RWPE2 (cell line): Measurements from ENCODE around the gene HPSE2.

Experiments used
- ATAC-seq: fragments of 200-7000 bp; cut with Tn5 transposase; 3 replicates; pipeline ENCODE4 v1.9.1; 2021; ENCODE audit warnings: low read depth
- DNase-seq: peaks from one replicate; pipeline ENCODE4 v3.0.0-alpha.2; 2020; ENCODE audit warnings: low spot score
- H3K27ac ChIP-seq: fragments of 450-650 bp; 2 replicates; pipeline ENCODE4 v1.5.1; 2017; ENCODE audit warnings: mild to moderate bottlenecking; ENCODE audit not compliant: poor library complexity, severe bottlenecking
- H3K27me3 ChIP-seq: fragments of 250-450 bp; sonication (Bioruptor Pico); 2 replicates; pipeline ENCODE4 v1.5.1; 2021; ENCODE audit warnings: mild to moderate bottlenecking, moderate library complexity; ENCODE audit not compliant: insufficient read depth, poor library complexity, severe bottlenecking
- H3K36me3 ChIP-seq: fragments of 250-450 bp; sonication (Bioruptor Pico); 2 replicates; pipeline ENCODE4 v1.5.1; 2020; ENCODE audit warnings: low read depth, mild to moderate bottlenecking, moderate library complexity
- H3K4me1 ChIP-seq: fragments of 250-450 bp; sonication (Bioruptor Pico); 2 replicates; pipeline ENCODE4 v1.5.1; 2021; ENCODE audit warnings: mild to moderate bottlenecking, moderate library complexity; ENCODE audit not compliant: insufficient read depth, poor library complexity, severe bottlenecking
- H3K4me3 ChIP-seq: fragments of 250-450 bp; sonication (Bioruptor Pico); 2 replicates; pipeline ENCODE4 v1.5.1; 2021; ENCODE audit warnings: mild to moderate bottlenecking, moderate library complexity; ENCODE audit not compliant: severe bottlenecking
- H3K9me3 ChIP-seq: fragments of 250-450 bp; sonication (Bioruptor Pico); 2 replicates; pipeline ENCODE4 v1.5.1; 2021; ENCODE audit warnings: mild to moderate bottlenecking, moderate library complexity; ENCODE audit not compliant: severe bottlenecking
- CTCF ChIP-seq: fragments of 450-650 bp; IDR thresholded peaks from one replicate; pipeline ENCODE4 v1.5.1; 2017; ENCODE audit warnings: mild to moderate bottlenecking, moderate library complexity; ENCODE audit not compliant: poor library complexity, severe bottlenecking

HPSE2 gene

GRCh38 chr10:99013885-99014284 lies 221.8 kb downstream of the HPSE2 start:
- no peaks in the 10 kb centered on the region for H3K9me3 ChIP-seq
- ATAC-seq: no peak

GRCh38 chr10:99010286-99010685 lies 225.4 kb downstream of the HPSE2 start:
- H3K27me3 ChIP-seq: no peaks in the 10 kb centered on the region
- no peak for ATAC-seq
- peaks cover 2% of the 10 kb centered on the region for H3K9me3 ChIP-seq
- no peak overlapping the region for H3K27ac ChIP-seq
- DNase-seq: no peak
- TF ChIP-seq CTCF: no peak
- no peaks in the 10 kb centered on the region for H3K36me3 ChIP-seq
- H3K4me1 ChIP-seq: no peaks in the 10 kb centered on the region
- H3K4me3 ChIP-seq: no peak overlapping the region

More at GRCh38 chr10:99013885-99014284, 221.8 kb downstream of the HPSE2 start:
- DNase-seq: no peak
- no peak overlapping the region for H3K27ac ChIP-seq
- TF ChIP-seq CTCF: no peak
- no peaks in the 10 kb centered on the region for H3K27me3 ChIP-seq
- H3K4me3 ChIP-seq: no peak overlapping the region
- no peaks in the 10 kb centered on the region for H3K4me1 ChIP-seq
- no peaks in the 10 kb centered on the region for H3K36me3 ChIP-seq

- no peaks in the 10 kb centered on the region for H3K27me3 ChIP-seq
- no peak for TF ChIP-seq CTCF
- no peak for ATAC-seq
These were observed 227.6 kb downstream of the HPSE2 start for GRCh38 chr10:99008054-99008453.

GRCh38 chr10:99007457-99007856 lies 228.2 kb downstream of the HPSE2 start:
- Histone ChIP-seq H3K36me3 (no peaks in the 10 kb centered on the region), H3K4me1 (no peaks in the 10 kb centered on the region), H3K9me3 (peaks cover 2% of the 10 kb centered on the region), H3K27ac (no peak overlapping the region), H3K27me3 (no peaks in the 10 kb centered on the region), H3K4me3 (no peak overlapping the region)
- TF ChIP-seq CTCF: no peak
- ATAC-seq: no peak
- DNase-seq: no peak

More at GRCh38 chr10:99008054-99008453, 227.6 kb downstream of the HPSE2 start:
- no peak for DNase-seq
- Histone ChIP-seq H3K27ac (no peak overlapping the region), H3K36me3 (no peaks in the 10 kb centered on the region), H3K4me3 (no peak overlapping the region), H3K9me3 (peaks cover 2% of the 10 kb centered on the region), H3K4me1 (no peaks in the 10 kb centered on the region)

GRCh38 chr10:99005254-99005653 lies 230.4 kb downstream of the HPSE2 start:
- peaks cover 2% of the 10 kb centered on the region for H3K9me3 ChIP-seq
- H3K4me1 ChIP-seq: no peaks in the 10 kb centered on the region
- ATAC-seq (no peak), DNase-seq (no peak)
- TF ChIP-seq CTCF: no peak
- no peak overlapping the region for H3K4me3 ChIP-seq
- no peaks in the 10 kb centered on the region for H3K27me3 ChIP-seq
- H3K27ac ChIP-seq: no peak overlapping the region
- no peaks in the 10 kb centered on the region for H3K36me3 ChIP-seq
